GM13977 (cell line): ENCODE measurements around the gene AFTPH.

ENCODE experiments used
- DNase-seq: peaks from one replicate; pipeline ENCODE4 v3.0.0; 2012; ENCODE audit warnings: low spot score
- in situ Hi-C: fragments of 300-500 bp; cut with MboI; formaldehyde crosslinking; loops from one replicate; pipeline ENCODE4 v1.12.0; 2022; ENCODE audit warnings: low sequenced_read_pairs, low pct_unique_long_range_greater_than_20kb, mixed read lengths, inconsistent platforms; ENCODE audit not compliant: unreplicated experiment
- TF ChIP-seq, protein P1 (sequence below): IDR thresholded peaks from 2 replicates; pipeline ENCODE4 v1.5.1; 2012; ENCODE audit warnings: mild to moderate bottlenecking, control low read depth; ENCODE audit not compliant: insufficient read depth; ENCODE audit errors: extremely low read depth, missing control alignments

AFTPH gene

DNA sequence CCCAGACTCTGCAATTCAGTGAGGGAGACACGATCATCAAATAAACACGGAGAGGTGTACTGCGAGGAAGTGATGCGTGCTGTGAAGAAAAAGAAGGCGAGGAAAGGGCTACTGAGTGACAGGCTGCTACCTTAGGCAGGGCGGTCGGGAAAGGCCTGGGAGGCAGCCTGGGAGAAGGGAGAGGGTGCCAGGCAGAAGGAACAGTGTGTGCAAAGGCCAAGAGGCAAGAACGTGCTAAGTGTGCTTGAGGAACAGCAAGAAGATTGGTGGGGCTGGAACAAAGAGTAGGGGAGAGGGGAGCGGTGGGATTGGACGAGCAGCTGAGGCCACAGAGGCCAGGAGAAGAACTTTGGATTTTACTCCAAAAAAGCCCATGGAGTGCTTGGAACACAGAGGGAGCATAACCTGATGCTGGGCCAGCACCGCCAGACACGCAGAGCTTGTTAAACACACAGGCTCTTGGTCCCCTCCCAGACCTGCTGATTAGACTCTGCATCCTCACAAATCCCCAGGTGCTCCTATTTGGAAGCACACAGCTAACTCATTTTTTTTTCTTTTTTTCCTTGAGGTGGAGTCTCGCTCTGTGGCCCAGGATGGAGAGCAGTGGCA is 99.2 kb downstream of the AFTPH start:
- TF ChIP-seq, protein P1, sequence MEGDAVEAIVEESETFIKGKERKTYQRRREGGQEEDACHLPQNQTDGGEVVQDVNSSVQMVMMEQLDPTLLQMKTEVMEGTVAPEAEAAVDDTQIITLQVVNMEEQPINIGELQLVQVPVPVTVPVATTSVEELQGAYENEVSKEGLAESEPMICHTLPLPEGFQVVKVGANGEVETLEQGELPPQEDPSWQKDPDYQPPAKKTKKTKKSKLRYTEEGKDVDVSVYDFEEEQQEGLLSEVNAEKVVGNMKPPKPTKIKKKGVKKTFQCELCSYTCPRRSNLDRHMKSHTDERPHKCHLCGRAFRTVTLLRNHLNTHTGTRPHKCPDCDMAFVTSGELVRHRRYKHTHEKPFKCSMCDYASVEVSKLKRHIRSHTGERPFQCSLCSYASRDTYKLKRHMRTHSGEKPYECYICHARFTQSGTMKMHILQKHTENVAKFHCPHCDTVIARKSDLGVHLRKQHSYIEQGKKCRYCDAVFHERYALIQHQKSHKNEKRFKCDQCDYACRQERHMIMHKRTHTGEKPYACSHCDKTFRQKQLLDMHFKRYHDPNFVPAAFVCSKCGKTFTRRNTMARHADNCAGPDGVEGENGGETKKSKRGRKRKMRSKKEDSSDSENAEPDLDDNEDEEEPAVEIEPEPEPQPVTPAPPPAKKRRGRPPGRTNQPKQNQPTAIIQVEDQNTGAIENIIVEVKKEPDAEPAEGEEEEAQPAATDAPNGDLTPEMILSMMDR: no peak
- in situ Hi-C loops: no loop called here
- no peak for DNase-seq

DNA sequence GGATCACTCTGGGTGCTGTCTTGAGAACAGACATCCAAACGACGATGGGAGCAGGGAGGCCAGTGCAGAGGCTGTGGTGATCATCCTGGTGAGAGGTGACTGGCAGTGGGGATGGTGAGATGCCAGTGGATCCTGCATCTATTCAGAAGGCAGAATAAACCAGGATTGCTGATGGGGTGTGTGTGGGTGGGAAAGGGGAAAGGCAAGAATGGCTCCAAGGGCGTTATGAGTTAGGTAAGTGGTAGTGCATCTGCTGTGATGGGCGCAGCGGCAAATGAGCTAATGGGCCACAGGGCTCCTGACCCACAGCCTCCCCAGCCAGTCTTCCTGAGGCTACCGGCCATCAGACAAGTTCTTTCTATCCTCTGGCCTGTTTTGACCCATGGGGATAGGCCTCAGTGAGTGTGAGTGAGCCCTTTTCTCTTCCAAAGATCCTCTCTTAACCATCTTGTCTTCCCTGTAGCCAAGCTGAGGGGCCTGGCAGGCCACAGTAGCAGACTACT is 100.0 kb downstream of the AFTPH start:
- DNase-seq: no peak
- in situ Hi-C loops: no loop called here
- TF ChIP-seq, protein P1: no peak

DNA sequence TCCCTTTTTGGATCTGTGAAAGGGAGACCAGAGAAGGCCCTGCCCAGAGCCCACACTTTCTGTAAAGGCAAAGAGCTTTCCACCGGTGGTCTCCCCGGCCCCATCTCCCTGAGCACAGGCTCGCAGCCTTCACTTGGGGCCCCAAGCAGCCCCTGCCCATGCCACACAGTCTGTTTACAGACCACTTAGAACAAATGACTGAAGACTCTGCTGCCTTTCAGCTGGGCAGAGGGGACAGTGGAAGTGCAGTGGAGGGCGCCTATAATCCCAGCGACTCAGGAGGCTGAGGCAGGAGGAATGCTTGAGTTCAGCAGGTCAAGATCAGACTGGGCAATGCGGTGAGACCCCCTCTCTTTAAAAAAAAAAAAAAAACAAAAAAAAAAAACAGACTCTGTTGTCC is 100.7 kb downstream of the AFTPH start:
- DNase-seq: no peak
- in situ Hi-C loops: no loop called here
- TF ChIP-seq, protein P1: no peak

DNA sequence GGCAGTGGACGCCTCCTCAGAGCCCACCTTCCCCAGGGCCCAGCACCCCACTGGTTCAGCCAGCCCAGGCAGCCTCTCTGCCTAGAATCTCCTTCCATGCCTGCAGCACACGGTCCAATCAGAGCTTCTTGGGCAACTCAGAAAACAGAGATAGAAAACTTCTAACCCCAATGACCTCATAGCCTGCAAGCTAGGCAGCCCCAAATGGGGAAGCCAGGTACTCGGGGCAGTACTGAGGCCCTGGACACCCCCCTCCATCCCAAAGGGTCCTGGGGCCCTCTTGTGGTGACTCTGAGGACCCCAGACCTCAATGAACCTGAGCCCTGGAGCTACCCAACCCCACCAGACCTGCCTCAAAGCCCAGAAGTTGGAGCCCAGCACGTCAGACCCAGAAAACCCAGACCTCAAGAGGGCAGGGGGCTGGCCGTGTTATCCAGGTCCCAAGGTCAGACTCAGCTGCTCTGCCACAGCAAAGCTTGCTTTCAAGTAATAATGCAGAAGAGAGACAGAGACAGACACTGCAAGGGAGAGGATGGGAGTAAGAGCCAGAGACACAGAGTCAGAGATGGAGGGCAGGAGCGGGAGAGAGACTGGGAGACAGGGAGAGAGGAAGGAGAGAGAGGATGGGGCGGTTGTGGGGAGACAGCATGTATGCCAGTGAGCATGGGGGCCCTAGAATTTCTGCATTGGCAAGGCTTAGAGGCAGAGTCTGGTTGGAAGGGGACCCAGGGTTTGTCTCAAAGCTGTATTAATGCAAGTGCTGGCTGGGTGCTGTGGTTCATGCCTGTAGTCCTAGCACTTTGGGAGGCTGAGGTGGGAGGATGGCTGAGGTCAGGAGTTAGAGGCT is 101.4 kb downstream of the AFTPH start:
- TF ChIP-seq, protein P1: peak; percentile 16
- peak; percentile 48 for DNase-seq
- in situ Hi-C loops: no loop called here

DNA sequence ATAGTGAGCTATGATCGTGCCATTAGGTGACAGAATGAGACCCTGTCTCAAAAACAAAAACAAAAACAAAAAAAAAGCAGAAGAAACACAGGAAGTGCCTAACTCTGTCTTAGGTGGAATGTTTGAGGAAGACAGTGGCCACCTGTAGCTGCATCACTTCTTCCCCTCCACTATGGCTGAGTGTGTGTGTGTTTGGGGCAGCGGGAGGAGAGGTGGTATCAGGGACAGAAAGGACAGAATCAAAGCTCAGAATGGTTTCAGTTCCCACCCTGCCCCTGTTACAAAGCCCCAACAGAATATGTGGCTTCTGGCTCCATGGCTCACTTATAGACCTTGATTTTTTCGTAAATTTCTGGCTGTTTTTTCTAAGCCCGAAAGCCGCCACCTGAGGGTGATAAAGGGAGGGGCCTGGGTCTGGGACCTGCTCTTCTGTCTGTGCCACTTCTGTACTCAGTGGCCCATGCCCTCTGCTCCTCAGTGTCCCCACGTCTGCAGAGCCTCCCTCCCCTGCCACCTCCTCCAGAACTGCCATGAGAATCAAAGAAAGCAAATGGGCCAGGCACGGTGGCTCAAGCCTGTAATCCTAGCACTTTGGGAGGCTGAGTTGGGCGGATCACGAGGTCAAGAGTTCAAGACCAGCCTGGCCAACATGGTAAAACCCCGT is 102.2 kb downstream of the AFTPH start:
- no peak for DNase-seq
- in situ Hi-C loops: no loop called here
- TF ChIP-seq, protein P1: no peak

DNA sequence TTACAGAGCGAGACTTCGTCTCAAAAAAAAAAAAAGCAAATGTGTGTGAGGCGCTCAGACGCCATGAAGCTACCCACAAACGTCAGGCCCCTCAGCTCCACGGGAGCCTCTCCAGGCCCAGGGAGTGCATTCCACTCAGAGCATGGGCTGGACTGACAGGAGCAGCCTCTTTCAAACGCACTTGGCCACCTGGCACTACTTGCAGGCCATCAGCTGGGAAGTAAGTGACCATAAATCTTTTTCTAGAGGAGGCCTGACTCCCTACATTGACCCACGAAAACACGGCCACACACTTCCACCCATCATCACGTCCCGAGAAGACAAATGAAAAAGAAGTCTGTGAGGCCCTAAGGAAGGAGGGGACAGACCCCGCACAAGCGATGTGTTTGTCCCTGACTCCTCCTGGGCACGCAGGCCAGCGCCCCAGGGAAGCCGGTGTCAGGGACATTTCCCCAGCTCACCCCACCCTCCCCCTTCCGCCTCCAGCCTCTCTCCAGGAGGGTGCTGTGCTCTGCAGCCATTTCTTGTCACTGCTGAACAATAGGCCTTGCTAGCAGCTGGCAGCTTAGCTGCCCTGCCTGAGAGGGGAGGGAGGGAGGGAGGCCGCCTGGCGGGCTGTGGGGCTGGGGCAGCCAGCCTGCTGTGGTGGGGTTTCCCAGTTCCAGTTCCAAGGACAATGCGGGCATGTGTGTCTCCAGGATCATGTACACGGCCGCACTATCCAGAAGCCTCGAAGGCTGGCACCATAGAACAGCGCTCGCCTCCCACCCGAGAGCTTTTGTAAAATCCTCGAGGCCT is 103.0 kb downstream of the AFTPH start:
- no peak for DNase-seq
- in situ Hi-C loops: no loop called here
- TF ChIP-seq, protein P1: no peak
